Activated CD8-positive, alpha-beta memory T cell treated with anti-CD3 and anti-CD28 coated beads for 1 hour (primary cell): Measurements from ENCODE around the gene POU6F2.
"Not testable (repeated sequence)": the region's sequence is repeated elsewhere in the genome, so short reads cannot be mapped to it uniquely, and the experiment has no call there.

ENCODE experiments used
- DNase-seq, 2 donors: peaks; one replicate each; pipeline ENCODE4 v3.0.0-alpha.2; 2020; ENCODE audit warnings: low read depth in 1 of 2; ENCODE audit errors: extremely low read depth in 1 of 2

The POU6F2 gene

DNA sequence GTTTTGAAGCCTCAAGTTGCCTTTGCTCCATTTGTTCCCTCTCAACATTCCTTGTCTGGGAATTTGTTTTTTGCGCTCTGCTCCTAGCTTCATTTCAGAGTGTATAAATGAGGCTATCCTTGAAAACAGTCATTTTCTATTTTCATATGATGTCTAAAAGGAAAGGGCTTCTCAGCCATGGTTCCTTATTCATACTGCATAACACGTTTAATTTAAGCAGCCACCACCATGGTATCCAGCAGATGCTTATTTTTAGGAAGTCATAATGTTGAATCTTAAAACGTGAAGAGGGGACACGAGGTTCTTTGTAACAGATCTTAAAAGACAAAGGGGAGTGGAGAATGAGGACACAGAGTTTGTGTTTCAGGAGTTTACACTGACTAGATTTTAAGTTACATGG lies 14.5 kb downstream of the POU6F2 start:
- no peak for DNase-seq

GRCh38 chr7:39001595-39001994 lies 23.9 kb downstream of the POU6F2 start:
- no peak for DNase-seq

DNA sequence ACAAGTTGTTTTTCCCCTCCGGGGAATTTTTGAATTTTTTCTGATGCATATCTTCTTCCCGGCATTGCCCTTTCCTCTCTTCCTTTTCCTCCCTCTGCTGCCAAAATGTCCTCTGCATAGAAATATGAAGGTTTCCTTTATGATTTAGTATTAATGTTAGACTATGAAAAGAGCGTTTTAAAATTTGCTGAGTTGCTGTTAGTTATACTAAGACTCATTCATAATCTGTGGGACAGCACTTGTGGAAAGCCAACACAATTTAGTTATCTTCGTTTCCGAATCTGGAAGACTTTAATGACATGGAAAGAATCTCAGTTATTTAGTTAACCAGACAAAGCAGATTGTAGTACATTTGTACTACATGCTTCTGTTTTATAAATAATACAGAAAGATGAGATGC lies 25.0 kb downstream of the POU6F2 start:
- no peak for DNase-seq

GRCh38 chr7:39005036-39005435 lies 27.3 kb downstream of the POU6F2 start:
- no peak for DNase-seq

DNA sequence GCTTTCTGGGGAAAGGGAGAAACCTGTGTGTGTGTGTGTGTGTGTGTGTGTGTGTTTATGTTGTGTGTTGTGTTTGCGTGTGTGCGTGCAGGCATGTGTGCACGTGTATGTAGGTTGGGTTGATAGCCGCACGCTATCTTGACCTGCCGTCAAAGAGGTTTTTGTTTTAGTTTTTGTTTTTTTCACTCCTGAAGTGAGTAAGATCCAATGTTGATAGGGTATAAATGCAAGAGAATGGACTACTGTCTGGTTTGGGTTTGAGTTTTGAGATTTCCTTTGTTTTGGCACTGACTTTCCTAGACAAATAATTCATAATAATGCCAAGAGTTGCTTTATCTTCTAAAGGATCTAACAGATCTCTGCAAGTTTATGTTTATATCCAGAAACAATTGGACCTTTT lies 27.8 kb downstream of the POU6F2 start:
- no peak for DNase-seq

GRCh38 chr7:39013049-39013939 lies 35.6 kb downstream of the POU6F2 start:
- DNase-seq = not testable (repeated sequence)

DNA sequence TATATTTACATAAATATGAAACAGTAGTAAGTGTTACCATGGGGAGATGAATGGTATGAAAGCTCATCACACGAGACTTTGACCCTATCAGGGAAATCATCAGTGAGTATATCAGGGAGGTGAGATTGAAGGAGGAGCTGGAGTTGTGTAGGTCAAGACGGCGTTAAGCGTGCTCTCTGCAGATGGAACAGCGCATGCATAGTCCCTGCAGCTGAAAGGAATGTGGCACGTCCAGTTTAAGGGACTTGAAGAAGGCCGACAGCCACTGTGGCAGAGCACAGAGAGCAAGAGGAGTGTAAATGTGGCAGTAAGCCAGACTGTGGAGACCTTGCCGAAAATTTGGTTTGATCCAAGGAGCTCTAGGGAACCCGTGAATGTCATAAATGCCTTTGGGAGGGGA lies 38.9 kb downstream of the POU6F2 start:
- DNase-seq = no peak

- no peak for DNase-seq
Measured at GRCh38 chr7:39017369-39017915, 39.7 kb downstream of the POU6F2 start.

- DNase-seq = no peak
Measured at GRCh38 chr7:39022796-39023195, 45.1 kb downstream of the POU6F2 start.

DNA sequence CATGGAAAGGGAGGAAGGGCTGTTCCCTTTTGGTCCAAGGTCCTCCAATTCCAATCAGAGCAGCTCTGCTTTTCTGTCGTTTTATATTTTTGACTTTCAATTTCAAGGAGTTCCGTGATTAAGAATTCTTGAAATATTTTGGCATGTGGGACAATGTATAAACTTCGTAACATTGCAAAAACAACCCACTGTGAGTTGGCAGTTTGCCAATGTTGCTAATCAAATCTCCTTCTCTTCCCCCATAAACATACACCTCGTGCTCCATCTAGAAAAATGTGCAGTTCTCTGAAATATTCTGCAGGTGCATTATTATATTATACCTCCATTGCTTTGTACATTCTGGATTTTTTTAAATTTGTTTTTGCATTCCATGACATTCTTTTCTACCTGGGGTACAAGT lies 49.8 kb downstream of the POU6F2 start:
- DNase-seq = no peak

- DNase-seq = no peak
Measured at GRCh38 chr7:39033885-39034624, 56.3 kb downstream of the POU6F2 start.

DNA sequence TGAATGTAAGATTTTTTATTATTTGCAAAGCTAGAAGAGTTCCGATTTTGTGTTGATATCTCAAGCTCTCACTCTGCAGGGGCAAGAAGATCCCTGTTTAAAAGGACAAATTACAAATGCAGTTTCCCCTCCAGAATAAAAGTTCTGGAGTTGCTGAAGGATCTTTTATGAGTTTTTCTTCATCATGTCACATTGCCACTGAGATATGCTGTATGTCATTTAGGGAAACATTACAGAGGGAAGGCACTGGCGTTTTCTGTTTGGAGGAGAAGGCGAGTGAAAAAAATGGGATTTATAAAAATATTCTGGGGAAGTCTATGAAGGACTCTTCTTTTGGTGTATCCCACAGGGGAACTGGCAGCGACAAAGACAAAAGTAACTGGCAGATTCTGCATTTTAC lies 57.4 kb downstream of the POU6F2 start:
- no peak for DNase-seq

DNA sequence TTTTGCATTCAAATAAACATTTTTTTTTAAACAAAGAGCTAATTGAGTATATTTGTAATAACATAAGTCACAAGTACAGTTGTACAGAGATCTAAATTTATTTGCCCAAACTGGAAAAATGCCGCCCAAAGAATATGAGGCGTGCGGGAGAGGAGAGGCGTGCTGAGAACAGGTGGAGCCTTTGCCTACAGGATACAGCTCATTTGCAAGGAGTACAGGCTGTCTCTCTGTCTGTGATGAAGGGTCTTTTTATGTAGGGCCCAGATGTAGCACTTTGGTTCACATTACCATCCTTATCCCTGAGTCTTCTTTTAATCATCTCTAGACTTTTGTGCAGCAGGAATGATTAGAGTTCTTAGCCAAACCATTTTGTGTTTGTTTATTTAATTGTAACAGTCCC lies 58.2 kb downstream of the POU6F2 start:
- DNase-seq = no peak

- no peak for DNase-seq
Measured at GRCh38 chr7:39042670-39043069, 65.0 kb downstream of the POU6F2 start.

GRCh38 chr7:39043531-39043930 lies 65.8 kb downstream of the POU6F2 start:
- no peak for DNase-seq

- DNase-seq = no peak
Measured at GRCh38 chr7:39044489-39044888, 66.8 kb downstream of the POU6F2 start.

DNA sequence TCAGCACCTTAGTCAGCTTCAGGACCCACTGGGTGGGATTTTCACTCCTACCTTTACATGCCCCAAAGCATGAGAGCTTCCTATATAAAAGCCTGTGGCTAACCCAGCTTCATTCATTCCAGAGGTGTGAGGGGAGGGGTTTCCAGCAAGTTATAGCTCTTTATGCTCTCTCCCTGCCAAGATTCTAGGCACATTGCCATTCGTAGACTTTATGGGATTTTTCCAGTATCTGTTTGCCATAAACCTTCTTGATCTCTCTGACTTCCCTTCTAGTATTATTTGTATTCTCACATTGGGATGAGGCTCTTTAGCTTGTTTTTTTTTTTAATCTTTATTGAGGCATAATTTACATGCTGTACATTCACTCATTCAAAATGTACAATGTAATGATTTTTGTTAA lies 67.5 kb downstream of the POU6F2 start:
- no peak for DNase-seq

DNA sequence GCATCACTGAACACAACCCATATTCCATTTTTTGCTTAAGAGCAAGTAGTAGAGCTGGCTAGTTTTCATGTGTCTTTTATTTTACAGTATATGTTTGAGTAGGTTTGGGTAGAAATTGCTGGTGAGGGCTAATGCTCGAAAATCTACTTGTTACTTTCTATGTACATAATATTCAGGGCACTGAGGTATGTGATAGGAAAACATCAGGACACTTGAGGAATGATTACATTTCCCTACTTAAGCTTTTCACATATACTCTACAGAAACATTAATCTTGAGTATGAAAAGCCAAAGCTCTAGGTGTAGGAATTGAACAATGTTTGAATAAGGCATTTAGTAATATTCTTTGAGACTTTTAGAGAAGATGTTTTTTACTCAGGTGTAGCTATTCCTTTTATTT lies 73.6 kb downstream of the POU6F2 start:
- DNase-seq = no peak

- no peak for DNase-seq
Measured at GRCh38 chr7:39051707-39052106, 74.0 kb downstream of the POU6F2 start.

- no peak for DNase-seq
Measured at GRCh38 chr7:39054731-39055130, 77.0 kb downstream of the POU6F2 start.

DNA sequence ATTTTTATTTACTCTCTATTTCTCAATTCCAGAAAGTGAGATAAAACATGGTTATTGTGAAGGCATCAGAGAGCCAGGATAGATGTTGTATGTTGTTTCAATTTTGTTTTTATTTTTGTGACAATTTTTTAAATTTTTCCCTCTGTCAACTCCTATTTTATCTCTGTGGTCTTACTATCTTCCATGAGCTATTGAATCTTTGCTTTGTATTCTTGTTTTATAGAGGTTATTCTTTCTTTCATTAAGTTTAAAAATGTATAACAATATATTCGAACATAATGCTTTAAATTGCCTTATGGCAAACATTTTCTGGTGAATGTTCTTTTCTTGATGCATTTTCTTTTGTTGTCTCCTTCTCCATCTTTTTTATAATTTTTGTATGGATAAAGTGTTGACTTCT lies 78.4 kb downstream of the POU6F2 start:
- DNase-seq = no peak

- no peak for DNase-seq
Measured at GRCh38 chr7:39062811-39063210, 85.1 kb downstream of the POU6F2 start.
